Measurements from ENCODE around the gene SLN. TPM values are rescaled to one million over a fixed set of nuclear protein-coding genes. Genes with fewer than 3 reads are reported as not detected.

Gene SLN
- total and polyA plus RNA-seq, 9 of the 15 experiments (the other 6 are each of a cell fraction or from before 2014, with no cell fraction given) = not detected

DNA sequence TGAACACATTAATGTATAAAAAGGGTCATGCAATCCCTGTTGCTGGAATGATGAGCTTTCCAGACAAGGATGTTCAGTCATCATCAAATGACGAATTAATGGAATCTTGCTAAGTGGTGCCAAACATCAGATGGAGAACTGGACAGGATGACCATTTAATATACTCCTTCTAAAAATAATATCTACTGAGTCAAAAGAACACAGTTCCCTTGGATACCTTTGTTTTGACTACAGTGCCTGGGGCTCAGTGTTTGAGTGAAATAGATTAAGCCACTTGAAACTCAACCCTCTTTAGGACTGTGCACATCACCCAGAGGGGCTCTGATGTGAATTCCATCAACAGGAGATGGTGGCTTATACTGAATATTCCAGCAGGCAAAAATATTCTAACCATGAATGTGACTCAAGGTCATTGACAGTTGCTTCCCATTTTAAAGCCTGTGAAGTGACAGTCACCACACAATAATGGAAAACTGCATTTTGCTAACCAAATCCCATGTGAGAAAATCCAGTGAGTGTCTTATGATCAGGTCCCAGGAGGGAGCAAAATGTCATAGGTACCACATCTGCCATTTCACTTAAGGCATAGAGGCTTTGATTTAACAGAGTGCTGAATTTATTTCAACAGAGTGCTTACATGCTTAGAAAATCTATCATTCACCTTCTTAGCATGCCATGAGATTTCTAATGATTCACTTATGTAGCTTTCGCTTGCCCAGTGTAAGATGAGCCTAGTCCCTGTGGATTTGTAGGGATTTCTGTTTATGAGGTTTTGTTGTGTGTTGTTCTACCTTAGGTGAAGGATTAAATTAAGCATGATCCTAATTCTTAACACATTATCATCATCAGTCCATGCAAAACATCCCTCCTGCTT, 41.3 kb upstream of the SLN start:
- in situ Hi-C loops (cut with MboI) = no loop called here
- no peak overlapping the region for H3K9ac ChIP-seq (ENCODE audit: insufficient read depth in 1 of 2, low read depth in 2 of 2, low read length in 2 of 2)
- TF ChIP-seq NEUROD1 (IDR thresholded peaks at IDR 0.05; ENCODE audit: borderline replicate concordance, low read depth, low read length, partially characterized antibody) (no peak), NCOR1 (IDR thresholded peaks at IDR 0.05) (no peak), RAD21 (CRISPR knock-in tag; conservative IDR thresholded peaks at IDR 0.05 in 1 of 2, IDR thresholded peaks at IDR 0.05 in 1 of 2) (no peak), MED1 (CRISPR knock-in tag; IDR thresholded peaks at IDR 0.05; ENCODE audit: borderline replicate concordance) (no peak), ARNT (IDR thresholded peaks at IDR 0.05) (no peak), PRPF4 (IDR thresholded peaks at IDR 0.05; ENCODE audit: insufficient read depth, low read depth, low read length, poor library complexity, severe bottlenecking) (no peak), TBL1XR1 (IDR thresholded peaks at IDR 0.05; ENCODE audit: low read length in 2 of 2) (no peak), CEBPB (tag; IDR thresholded peaks at IDR 0.05) (no peak)
- H3K4me3 ChIP-seq = no peak overlapping the region
- H3K36me3 ChIP-seq (ENCODE audit: control insufficient read depth, insufficient read depth, low read length) = no peaks in the 10 kb centered on the region
- H2AFZ ChIP-seq (ENCODE audit: low read depth, low read length) = no peak overlapping the region
- DNase-seq (ENCODE audit: extremely low read depth in 1 of 4, low spot score in 3 of 4) (no peak), ATAC-seq (no peak), FAIRE-seq (no peak)
- H3K4me2 ChIP-seq (ENCODE audit: insufficient read depth, low read length) = no peak overlapping the region
- no peaks in the 10 kb centered on the region for H4K20me1 ChIP-seq (replicated peaks; ENCODE audit: control insufficient read depth, insufficient read depth, low read length)
- intact Hi-C loops (cut with micrococcal nuclease) = no loop called here
- POLR2A ChIA-PET = interaction anchor here (0.7 kb wide), 1 partner anchor 10 kb away, joined by 3 read pairs; no protein-coding TSS in a partner anchor
- no peak overlapping the region for H3K27ac ChIP-seq (ENCODE audit: extremely low read depth, low read depth, low read length)
- H3K9me1 ChIP-seq (ENCODE audit: control insufficient read depth, insufficient read depth, low read length) = no peaks in the 10 kb centered on the region
- no peaks in the 10 kb centered on the region; a peak in 1 of 5 replicates for H3K4me1 ChIP-seq (replicated peaks in 1 of 2; ENCODE audit: control insufficient read depth in 2 of 2, insufficient read depth in 2 of 2, low read length in 2 of 2)
- no peaks in the 10 kb centered on the region for H3K9me3 ChIP-seq (replicated peaks; ENCODE audit: control insufficient read depth, insufficient read depth, low read depth, low read length)
- H3K27me3 ChIP-seq (ENCODE audit: control insufficient read depth in 2 of 2, insufficient read depth in 2 of 2, low read length in 2 of 2) = peaks cover 10 to 11% of the 10 kb centered on the region in 2 experiments; a peak in 4 of 5 replicates
- BruUV-seq (replicated peaks) = no TSS peak
- H3K79me2 ChIP-seq (ENCODE audit: control insufficient read depth, insufficient read depth, low read length) = no peaks in the 10 kb centered on the region
- 0% methylated on average over 2 of the region's 2 CpGs for WGBS (ENCODE audit: insufficient coverage, low coverage, missing lambda C conversion rate)
- CTCF ChIA-PET (ENCODE audit: low intra/inter-chr PET ratio) = no interaction called here
